GM19372 (cell line): ENCODE results near the gene SP1.
A peak's percentile ranks its signal among the peaks of the same experiment; 100 is the strongest.
"Not testable (repeated sequence)": the region's sequence is repeated elsewhere in the genome, so short reads cannot be mapped to it uniquely, and the experiment has no call there.

ENCODE experiments used
- ATAC-seq: cut with Tn5 transposase; IDR thresholded peaks from one replicate; pipeline ENCODE4 v1.9.1; 2021; ENCODE audit warnings: mild to moderate bottlenecking, low read depth, moderate library complexity; ENCODE audit not compliant: unreplicated experiment

SP1 gene

GRCh38 chr12:53358836-53359419 is 21.0 kb upstream of the SP1 start:
- ATAC-seq = no peak

GRCh38 chr12:53361638-53362037 is 18.3 kb upstream of the SP1 start:
- not testable (repeated sequence) for ATAC-seq

GRCh38 chr12:53365245-53365904 is 14.6 kb upstream of the SP1 start:
- no peak for ATAC-seq

- ATAC-seq = not testable (repeated sequence)
Observed at GRCh38 chr12:53373554-53374133, 6.3 kb upstream of the SP1 start.

- not testable (repeated sequence) for ATAC-seq
Observed at GRCh38 chr12:53374277-53374676, 5.7 kb upstream of the SP1 start.

GRCh38 chr12:53376747-53377146 is 3.2 kb upstream of the SP1 start:
- no peak for ATAC-seq

- ATAC-seq = no peak
Observed at GRCh38 chr12:53378222-53378621, 1.8 kb upstream of the SP1 start.

GRCh38 chr12:53378724-53379388 is 1.1 kb upstream of the SP1 start:
- no peak for ATAC-seq

- peak; percentile 75 for ATAC-seq
Observed at GRCh38 chr12:53379389-53380103, 430 bp upstream of the SP1 start.

- no peak for ATAC-seq
Observed at GRCh38 chr12:53380794-53381730, 1.1 kb downstream of the SP1 start.

GRCh38 chr12:53381731-53382630 is 2.0 kb downstream of the SP1 start:
- no peak for ATAC-seq

- ATAC-seq = no peak
Observed at GRCh38 chr12:53383258-53383657, 3.3 kb downstream of the SP1 start.

- not testable (repeated sequence) for ATAC-seq
Observed at GRCh38 chr12:53386381-53386780, 6.4 kb downstream of the SP1 start.

GRCh38 chr12:53388932-53389331 is 9.0 kb downstream of the SP1 start:
- no peak for ATAC-seq

- ATAC-seq = no peak
Observed at GRCh38 chr12:53389702-53390101, 9.7 kb downstream of the SP1 start.

GRCh38 chr12:53391724-53392123 is 11.7 kb downstream of the SP1 start:
- no peak for ATAC-seq

- no peak for ATAC-seq
Observed at GRCh38 chr12:53399896-53400295, 19.9 kb downstream of the SP1 start.

GRCh38 chr12:53402351-53402750 is 22.4 kb downstream of the SP1 start:
- not testable (repeated sequence) for ATAC-seq

- no peak for ATAC-seq
Observed at GRCh38 chr12:53402871-53403270, 22.9 kb downstream of the SP1 start.
